IMR-90 (cell line): ENCODE measurements around the gene TALDO1. TPM values are rescaled to one million over a fixed set of nuclear protein-coding genes. Genes with fewer than 3 reads are reported as not detected.
"Not testable (repeated sequence)": the region's sequence is repeated elsewhere in the genome, so short reads cannot be mapped to it uniquely, and the experiment has no call there.

Experiments used
- ATAC-seq: fragments of 200-7000 bp; cut with Tn5 transposase; 2 replicates; pipeline ENCODE4 v1.9.1; 2020; ENCODE audit warnings: low read depth, mild to moderate bottlenecking, moderate library complexity
- BruUV-seq: library from RNA; stranded (reverse); fragments of 400-500 nt; replicated peaks from 2 replicates; lab custom pipeline; 2021; lab: Mats Ljungman, UMichigan
- CTCF ChIA-PET: fragments of 300-600 bp; formaldehyde crosslinking; extraction: SDS; loops from one replicate; lab custom pipeline; 2021; ENCODE audit warnings: antibody characterized with exemption; lab: Yijun Ruan, JAX
- POLR2A ChIA-PET: fragments of 300-600 bp; sonication (Branson Sonifier 250); formaldehyde crosslinking; loops from one replicate; lab custom pipeline; 2022; ENCODE audit warnings: antibody characterized with exemption; ENCODE audit not compliant: unreplicated experiment; lab: Charles Lee
- DNase-seq: peaks from one replicate; pipeline ENCODE4 v3.0.0; 2013
- H2AFZ ChIP-seq: replicated peaks from 2 replicates; pipeline ENCODE3; 2013; ENCODE audit warnings: low read length, mild to moderate bottlenecking; ENCODE audit not compliant: poor library complexity
- H2AK5ac ChIP-seq: 2 replicates; pipeline ENCODE4 v1.6.1; 2013; ENCODE audit warnings: low read depth, low read length, inconsistent platforms
- H2AK9ac ChIP-seq: replicated peaks from 2 replicates; pipeline ENCODE3; 2013; ENCODE audit warnings: mild to moderate bottlenecking, low read depth, low read length, moderate library complexity; ENCODE audit not compliant: poor library complexity
- H2BK120ac ChIP-seq: 2 replicates; pipeline ENCODE4 v1.6.1; 2013; ENCODE audit warnings: low read depth, low read length, inconsistent platforms
- H2BK15ac ChIP-seq: 3 replicates; pipeline ENCODE4 v1.6.1; 2013; ENCODE audit warnings: low read depth, low read length, inconsistent platforms
- H2BK20ac ChIP-seq: 2 replicates; pipeline ENCODE4 v1.6.1; 2013; ENCODE audit warnings: low read depth, mild to moderate bottlenecking, inconsistent platforms, low read length, moderate library complexity
- H2BK5ac ChIP-seq: 2 replicates; pipeline ENCODE4 v1.6.1; 2013; ENCODE audit warnings: mild to moderate bottlenecking, low read depth, low read length, inconsistent platforms; ENCODE audit not compliant: poor library complexity, severe bottlenecking
- H3K14ac ChIP-seq: replicated peaks from 2 replicates; pipeline ENCODE4 v1.6.1; 2013; ENCODE audit warnings: low read depth, low read length, inconsistent platforms
- H3K18ac ChIP-seq: 2 replicates; pipeline ENCODE4 v1.6.1; 2013; ENCODE audit warnings: low read depth, low read length, control low read depth
- H3K23ac ChIP-seq: 2 replicates; pipeline ENCODE4 v1.6.1; 2013; ENCODE audit warnings: low read depth, low read length, inconsistent platforms
- H3K27ac ChIP-seq: 2 replicates; pipeline ENCODE4 v1.5.1; 2013; ENCODE audit warnings: mild to moderate bottlenecking, control low read depth, low read length; ENCODE audit not compliant: insufficient read depth
- H3K27me3 ChIP-seq: 2 replicates; pipeline ENCODE4 v1.6.1; 2013; ENCODE audit warnings: low read length; ENCODE audit not compliant: control insufficient read depth, insufficient read depth
- H3K36me3 ChIP-seq: 2 replicates; pipeline ENCODE4 v1.6.1; 2013; ENCODE audit warnings: low read length, mixed read lengths; ENCODE audit not compliant: control insufficient read depth, insufficient read depth
- H3K4ac ChIP-seq: 2 replicates; pipeline ENCODE4 v1.6.1; 2013; ENCODE audit warnings: low read depth, low read length, inconsistent platforms
- H3K4me1 ChIP-seq: 2 replicates; pipeline ENCODE4 v1.6.1; 2013; ENCODE audit warnings: low read length, mixed read lengths; ENCODE audit not compliant: control insufficient read depth, insufficient read depth
- H3K4me2 ChIP-seq: 2 replicates; pipeline ENCODE4 v1.6.1; 2013; ENCODE audit warnings: low read depth, mild to moderate bottlenecking, control low read depth, low read length, moderate library complexity
- H3K4me3 ChIP-seq: 2 replicates; pipeline ENCODE4 v1.5.1; 2013; ENCODE audit warnings: low read depth, mild to moderate bottlenecking, control low read depth, low read length, moderate library complexity; ENCODE audit not compliant: insufficient read depth
- H3K56ac ChIP-seq: 2 replicates; pipeline ENCODE4 v1.6.1; 2013; ENCODE audit warnings: low read length, inconsistent platforms; ENCODE audit not compliant: insufficient read depth; ENCODE audit errors: extremely low read depth
- H3K79me1 ChIP-seq, 2 experiments: 2 replicates each; pipeline ENCODE4 v1.6.1; 2013; ENCODE audit warnings: low read length in 2 of 2, inconsistent platforms in 1 of 2, low read depth in 1 of 2
- H3K9ac ChIP-seq: 2 replicates; pipeline ENCODE4 v1.6.1; 2013; ENCODE audit warnings: low read depth, low read length, control low read depth
- H3K9me1 ChIP-seq: 2 replicates; pipeline ENCODE4 v1.6.1; 2013; ENCODE audit warnings: low read length, inconsistent platforms; ENCODE audit not compliant: insufficient read depth
- H3K9me3 ChIP-seq: 2 replicates; pipeline ENCODE4 v1.6.1; 2013; ENCODE audit warnings: low read length; ENCODE audit not compliant: control insufficient read depth, insufficient read depth
- H4K20me1 ChIP-seq: 2 replicates; pipeline ENCODE4 v1.6.1; 2013; ENCODE audit warnings: low read length, inconsistent platforms; ENCODE audit not compliant: insufficient read depth
- H4K5ac ChIP-seq: 2 replicates; pipeline ENCODE4 v1.6.1; 2013; ENCODE audit warnings: mild to moderate bottlenecking, low read depth, low read length, control low read depth
- H4K8ac ChIP-seq, 2 experiments: 2 replicates each; pipeline ENCODE4 v1.6.1; 2013; ENCODE audit warnings: low read depth in 2 of 2, low read length in 2 of 2, control low read depth in 1 of 2, inconsistent platforms in 1 of 2
- H4K91ac ChIP-seq: 2 replicates; pipeline ENCODE4 v1.6.1; 2013; ENCODE audit warnings: low read depth, low read length, inconsistent platforms; ENCODE audit not compliant: insufficient read depth
- WGBS, 2 experiments: methylation state at CpG; one replicate each; pipeline versions ENCODE4 v1.1.5 to v1.1.7; 2013; ENCODE audit warnings: missing lambda C conversion rate in 2 of 2; ENCODE audit not compliant: insufficient read length in 1 of 2; ENCODE audit errors: extremely low coverage in 2 of 2; 5-methylcytosine and 5-hydroxymethylcytosine counted together
- dilution Hi-C: fragments of 300-500 bp; cut with HindIII; formaldehyde crosslinking; loops from one replicate; pipeline ENCODE4 v1.14.3; 2018; ENCODE audit warnings: low sequenced_read_pairs; ENCODE audit not compliant: unreplicated experiment
- in situ Hi-C: fragments of 300-500 bp; cut with MboI; formaldehyde crosslinking; loops from 3 replicates; pipeline ENCODE4 v1.14.3; 2019; ENCODE audit warnings: low sequenced_read_pairs, inconsistent platforms, mixed read lengths
- intact Hi-C: fragments of 100-400 bp; cut with micrococcal nuclease; formaldehyde crosslinking; loops from 2 replicates; pipeline ENCODE4 v1.10.0; 2022
- polyA plus RNA-seq, 3 experiments: library from polyadenylated mRNA; depleted of rRNA; stranded (reverse); fragments of >200 nt; gene quantifications; 2 replicates each; pipeline ENCODE4 v1.2.3, GENCODE V29; 2012; ENCODE audit warnings: low replicate concordance in 1 of 3
- total RNA-seq: library from RNA; depleted of rRNA; stranded (reverse); fragments of >200 nt; gene quantifications from 2 replicates; pipeline ENCODE4 v1.2.3, GENCODE V29; 2012

TALDO1 gene
- total and polyA plus RNA-seq, 2 of the 4 experiments (the other 2 are of a cell fraction), result 147 to 210 TPM

- H2BK15ac ChIP-seq, H3K4ac ChIP-seq, POLR2A ChIA-PET, H3K56ac ChIP-seq, H3K79me1 ChIP-seq, H3K36me3 ChIP-seq, intact Hi-C loops, H3K14ac ChIP-seq, H3K9me3 ChIP-seq, H4K5ac ChIP-seq, H3K18ac ChIP-seq, H3K27ac ChIP-seq, CTCF ChIA-PET, H4K20me1 ChIP-seq, BruUV-seq, ATAC-seq, H2AFZ ChIP-seq, H3K9me1 ChIP-seq, H3K4me3 ChIP-seq, H3K23ac ChIP-seq, H2BK20ac ChIP-seq, H2AK9ac ChIP-seq, H3K4me2 ChIP-seq, H2BK5ac ChIP-seq, H2BK120ac ChIP-seq, H3K4me1 ChIP-seq, H2AK5ac ChIP-seq, dilution Hi-C loops, in situ Hi-C loops, DNase-seq, H3K9ac ChIP-seq, H4K91ac ChIP-seq, H4K8ac ChIP-seq: not testable (repeated sequence)
- H3K27me3 ChIP-seq, result peaks cover 17% of the 10 kb centered on the region; the same call in 1 of the 2 replicates
- no CpG with 5 or more reads among the region's 26 CpGs for WGBS, 2 experiments
Observed at GRCh38 chr11:734541-734940, 12.7 kb upstream of the TALDO1 start.
